Effector memory CD4-positive, alpha-beta T cell (primary cell): ENCODE results near the gene FOXE1.

Experiments
- DNase-seq, 3 donors: peaks; one replicate each; pipeline ENCODE4 v3.0.0-alpha.2; 2020
- H3K27ac ChIP-seq: 2 replicates; pipeline ENCODE4 v1.7.0; 2013; ENCODE audit warnings: mild to moderate bottlenecking, low read length, moderate library complexity; ENCODE audit not compliant: insufficient read depth, poor library complexity, severe bottlenecking
- H3K27me3 ChIP-seq: replicated peaks from 2 replicates; pipeline ENCODE4 v1.7.0; 2013; ENCODE audit warnings: mild to moderate bottlenecking, low read length; ENCODE audit not compliant: insufficient read depth, control insufficient read depth, poor library complexity, severe bottlenecking
- H3K36me3 ChIP-seq: 2 replicates; pipeline ENCODE4 v1.7.0; 2013; ENCODE audit warnings: mild to moderate bottlenecking, low read length, moderate library complexity; ENCODE audit not compliant: control insufficient read depth, insufficient read depth
- H3K4me1 ChIP-seq: 2 replicates; pipeline ENCODE4 v1.7.0; 2013; ENCODE audit warnings: low read length, mild to moderate bottlenecking; ENCODE audit not compliant: control insufficient read depth, insufficient read depth, poor library complexity, severe bottlenecking
- H3K4me3 ChIP-seq: 2 replicates; pipeline ENCODE4 v1.7.0; 2013; ENCODE audit warnings: low read length, low read depth, mild to moderate bottlenecking; ENCODE audit not compliant: insufficient read depth, poor library complexity, severe bottlenecking
- H3K9me3 ChIP-seq: 2 replicates; pipeline ENCODE4 v1.7.0; 2013; ENCODE audit warnings: mild to moderate bottlenecking, low read length, moderate library complexity; ENCODE audit not compliant: control insufficient read depth

Gene FOXE1

DNA sequence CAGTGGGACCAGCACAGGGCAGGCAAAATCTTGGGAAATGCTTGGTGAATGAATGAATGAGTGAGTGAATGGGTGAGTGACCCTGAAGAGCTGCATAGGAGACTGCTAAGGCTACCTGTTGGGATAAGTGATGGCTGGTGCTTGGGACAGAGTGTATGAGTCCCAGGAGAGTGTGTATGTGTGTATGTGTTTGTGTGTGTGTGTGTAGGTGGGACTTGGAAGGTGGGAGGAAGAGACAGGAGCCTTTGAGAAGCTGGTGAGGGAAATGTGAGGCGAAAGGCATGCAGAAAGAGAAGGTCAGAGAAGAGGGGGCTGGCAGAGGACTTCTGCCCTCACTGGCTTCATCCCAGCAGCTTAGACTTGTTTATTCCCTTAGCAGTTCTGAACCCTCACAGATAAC is 33.3 kb upstream of the FOXE1 start:
- Histone ChIP-seq H3K36me3 (no peaks in the 10 kb centered on the region), H3K27me3 (peaks cover 6% of the 10 kb centered on the region), H3K9me3 (no peaks in the 10 kb centered on the region), H3K27ac (no peak overlapping the region), H3K4me3 (no peak overlapping the region), H3K4me1 (no peaks in the 10 kb centered on the region)
- no peak for DNase-seq

DNA sequence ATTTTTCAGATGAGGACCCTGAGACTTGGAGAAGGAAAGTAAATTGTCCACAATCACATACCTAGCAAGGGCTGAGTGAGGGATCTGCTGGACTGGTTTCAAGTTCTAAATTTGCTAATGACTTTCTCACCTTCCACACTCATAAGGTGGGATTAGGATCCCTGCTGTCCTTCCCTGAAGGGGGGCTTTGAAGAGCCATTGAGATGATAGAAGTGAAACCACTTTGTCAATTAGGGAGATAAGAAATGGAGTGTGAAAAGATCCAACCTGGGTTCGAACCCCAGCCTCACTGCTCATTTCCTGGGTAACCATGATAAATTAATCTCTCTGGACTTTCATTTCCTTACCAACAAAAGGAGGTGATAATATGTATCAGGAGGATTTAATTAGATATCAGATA is 32.7 kb upstream of the FOXE1 start:
- Histone ChIP-seq H3K9me3 (no peaks in the 10 kb centered on the region), H3K36me3 (no peaks in the 10 kb centered on the region), H3K4me1 (no peaks in the 10 kb centered on the region), H3K4me3 (no peak overlapping the region), H3K27me3 (peaks cover 6% of the 10 kb centered on the region), H3K27ac (no peak overlapping the region)
- no peak for DNase-seq

DNA sequence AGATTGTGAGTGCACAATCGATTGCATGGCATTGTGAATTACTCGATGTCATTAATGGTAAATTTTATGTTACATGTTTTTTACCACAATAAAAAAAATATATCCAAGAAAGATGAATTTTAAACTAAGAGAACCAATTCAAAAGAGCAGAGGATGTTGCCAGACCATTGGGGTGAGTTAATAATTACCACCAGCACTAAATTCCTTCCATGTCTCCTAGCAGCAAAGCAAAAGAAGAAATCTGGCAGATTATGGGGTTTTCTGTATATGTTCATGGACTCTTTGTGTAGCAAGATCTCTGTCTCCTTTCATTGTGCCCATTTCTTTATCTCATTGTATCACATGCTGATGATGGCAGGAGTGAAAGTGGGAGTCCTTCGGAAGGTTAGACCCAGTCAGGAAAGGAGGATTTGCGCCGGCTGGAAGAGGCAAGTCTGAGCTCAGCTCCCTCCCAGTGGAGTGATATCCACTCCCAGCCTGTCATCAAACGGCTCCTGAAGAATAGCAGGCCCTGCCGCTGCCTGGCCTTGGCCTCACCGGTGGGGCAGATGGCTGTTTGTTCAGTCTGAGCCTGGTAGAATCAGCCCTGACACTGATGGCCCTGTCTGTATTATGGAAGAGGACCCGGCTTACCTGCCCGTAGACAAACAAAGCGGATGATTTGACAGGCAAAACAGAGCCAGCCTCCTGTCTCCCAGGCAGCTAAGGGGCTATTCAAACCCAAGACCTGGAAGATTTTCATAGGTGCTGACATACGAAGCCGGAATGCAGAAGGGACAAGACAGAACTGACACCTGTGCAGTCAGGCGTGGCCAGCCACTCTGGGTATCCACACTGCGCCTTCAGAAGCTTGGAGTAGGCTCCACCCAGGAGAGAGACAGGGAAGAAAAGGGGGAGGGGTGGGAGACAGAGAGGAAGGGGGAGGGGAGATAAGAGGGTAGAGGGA is 21.9 kb upstream of the FOXE1 start:
- Histone ChIP-seq H3K36me3 (no peaks in the 10 kb centered on the region), H3K4me1 (no peaks in the 10 kb centered on the region), H3K4me3 (no peak overlapping the region), H3K27me3 (no peaks in the 10 kb centered on the region), H3K9me3 (no peaks in the 10 kb centered on the region), H3K27ac (no peak overlapping the region)
- no peak for DNase-seq

DNA sequence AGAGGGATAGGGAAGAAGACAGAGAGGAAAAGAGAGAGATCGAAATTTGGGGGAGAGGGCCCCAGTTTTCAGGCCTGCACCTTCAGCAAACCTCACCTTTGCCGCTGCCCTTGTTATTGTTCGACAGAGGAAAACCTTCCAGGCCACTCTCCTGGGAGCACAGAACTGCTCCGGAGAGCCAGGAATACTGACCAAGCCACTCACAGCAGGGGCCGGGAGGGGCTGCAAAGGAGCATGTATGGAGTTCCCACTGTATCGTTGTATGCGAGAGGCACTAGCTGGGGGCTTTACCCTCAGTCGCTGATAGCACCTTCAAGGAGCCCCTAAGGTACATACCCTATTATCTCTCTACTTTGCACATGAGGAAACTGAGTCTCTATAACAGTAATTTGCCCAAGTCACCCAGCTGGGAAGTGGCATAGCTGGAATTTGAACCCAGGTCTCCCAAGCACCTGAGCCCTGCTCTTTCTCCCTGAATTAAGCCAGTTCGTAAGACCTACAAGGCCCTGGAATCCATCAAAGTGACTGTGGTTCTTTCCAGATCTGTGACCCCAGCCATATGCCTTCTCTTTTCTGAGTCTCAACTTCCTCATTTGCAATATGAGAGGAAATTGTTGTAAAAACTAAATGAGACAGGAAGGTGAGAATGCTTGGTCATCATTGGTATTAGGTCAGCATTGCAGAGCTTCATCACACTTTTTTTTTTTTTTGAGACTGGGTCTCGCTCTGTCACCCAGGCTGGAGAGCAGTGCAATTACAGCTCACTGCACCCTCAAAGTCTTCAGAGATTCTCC is 21.0 kb upstream of the FOXE1 start:
- H3K27ac ChIP-seq = no peak overlapping the region
- H3K36me3 ChIP-seq = no peaks in the 10 kb centered on the region
- no peaks in the 10 kb centered on the region for H3K4me1 ChIP-seq
- no peaks in the 10 kb centered on the region for H3K9me3 ChIP-seq
- no peaks in the 10 kb centered on the region for H3K27me3 ChIP-seq
- DNase-seq = no peak
- no peak overlapping the region for H3K4me3 ChIP-seq

DNA sequence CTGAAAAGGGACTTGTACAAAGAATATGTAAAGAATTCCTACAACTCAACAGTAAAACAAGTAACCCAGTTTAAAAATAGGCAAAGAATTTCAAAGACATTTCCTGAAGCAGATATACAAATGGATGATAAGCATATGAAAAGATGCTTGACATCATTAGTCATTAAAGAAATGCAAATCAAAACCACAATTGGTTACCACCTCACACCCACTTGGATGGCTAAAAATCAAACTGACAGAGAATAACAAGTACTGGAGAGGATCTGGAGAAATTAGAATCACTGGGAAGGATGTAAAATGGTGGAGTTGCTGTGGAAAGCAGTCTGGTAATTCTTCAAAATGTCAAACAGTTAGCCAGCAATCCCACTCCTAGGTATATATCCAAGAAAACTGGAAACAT is 12.5 kb upstream of the FOXE1 start:
- Histone ChIP-seq H3K4me3 (no peak overlapping the region), H3K4me1 (no peaks in the 10 kb centered on the region), H3K9me3 (no peaks in the 10 kb centered on the region), H3K27ac (no peak overlapping the region), H3K27me3 (peaks cover 14% of the 10 kb centered on the region), H3K36me3 (no peaks in the 10 kb centered on the region)
- no peak for DNase-seq

DNA sequence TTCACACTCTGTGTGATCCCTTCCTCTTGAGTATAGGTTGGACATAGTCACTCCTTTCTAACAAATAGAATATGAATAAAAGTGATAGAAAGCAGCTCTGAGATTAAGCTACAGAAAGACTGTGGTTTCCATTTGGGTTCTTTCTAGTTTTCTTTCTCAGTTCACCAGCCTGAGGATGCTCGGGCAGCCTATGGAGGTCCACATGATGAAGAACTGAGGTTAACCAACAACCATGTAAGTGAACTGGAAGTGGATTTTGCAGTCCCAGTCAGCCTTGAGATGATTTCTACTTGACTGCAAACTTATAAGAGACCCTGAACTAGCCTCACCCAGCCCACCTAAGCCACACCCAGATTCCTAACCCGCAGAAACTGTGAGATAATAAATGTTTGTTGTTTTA is 10.1 kb upstream of the FOXE1 start:
- H3K27me3 ChIP-seq = peaks cover 29% of the 10 kb centered on the region
- no peaks in the 10 kb centered on the region for H3K36me3 ChIP-seq
- DNase-seq = no peak
- no peak overlapping the region for H3K4me3 ChIP-seq
- no peaks in the 10 kb centered on the region for H3K9me3 ChIP-seq
- peaks cover 1% of the 10 kb centered on the region for H3K4me1 ChIP-seq
- no peak overlapping the region for H3K27ac ChIP-seq

DNA sequence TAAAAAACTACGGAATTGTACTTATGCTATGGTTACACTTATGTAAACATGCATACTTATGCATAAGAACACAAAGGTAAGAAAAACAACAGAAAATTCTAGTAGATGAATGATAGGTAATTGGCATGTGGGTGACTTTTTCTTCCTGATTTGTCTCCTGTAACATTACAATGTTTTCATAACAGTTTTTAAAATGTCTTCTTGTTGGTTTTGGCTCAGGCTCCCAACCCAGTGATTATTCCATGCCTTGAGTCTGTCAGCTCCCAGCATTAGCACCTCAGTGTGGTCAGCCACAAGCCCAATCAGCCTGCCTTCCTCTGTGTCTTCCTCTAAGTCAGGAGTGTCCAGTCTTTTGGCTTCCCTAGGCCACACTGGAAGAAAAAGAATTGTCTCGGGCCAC is 7.9 kb upstream of the FOXE1 start:
- H3K36me3 ChIP-seq = no peaks in the 10 kb centered on the region
- H3K27ac ChIP-seq = no peak overlapping the region
- H3K27me3 ChIP-seq = peaks cover 47% of the 10 kb centered on the region
- peaks cover 17% of the 10 kb centered on the region for H3K4me1 ChIP-seq
- H3K4me3 ChIP-seq = no peak overlapping the region
- no peaks in the 10 kb centered on the region for H3K9me3 ChIP-seq
- no peak for DNase-seq

DNA sequence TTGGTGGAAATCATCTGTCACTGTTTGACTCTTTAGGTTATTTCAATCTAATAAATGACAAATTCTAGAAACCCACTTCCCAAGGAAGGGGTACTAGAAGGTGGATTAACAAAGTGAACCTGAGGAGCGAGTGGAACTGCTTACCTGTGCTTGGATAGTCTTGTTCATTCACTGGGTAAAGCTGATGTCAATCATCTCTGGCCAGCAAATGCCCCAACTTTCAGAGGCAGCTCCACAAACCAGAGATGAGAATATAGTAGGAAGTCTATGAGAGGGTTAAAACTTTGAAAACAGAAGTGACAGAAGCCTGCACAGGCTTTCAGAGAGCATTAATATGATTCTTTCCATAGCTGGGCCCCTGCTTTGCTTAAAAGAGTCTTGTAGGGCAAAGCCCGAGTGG is 7.3 kb upstream of the FOXE1 start:
- no peak for DNase-seq

DNA sequence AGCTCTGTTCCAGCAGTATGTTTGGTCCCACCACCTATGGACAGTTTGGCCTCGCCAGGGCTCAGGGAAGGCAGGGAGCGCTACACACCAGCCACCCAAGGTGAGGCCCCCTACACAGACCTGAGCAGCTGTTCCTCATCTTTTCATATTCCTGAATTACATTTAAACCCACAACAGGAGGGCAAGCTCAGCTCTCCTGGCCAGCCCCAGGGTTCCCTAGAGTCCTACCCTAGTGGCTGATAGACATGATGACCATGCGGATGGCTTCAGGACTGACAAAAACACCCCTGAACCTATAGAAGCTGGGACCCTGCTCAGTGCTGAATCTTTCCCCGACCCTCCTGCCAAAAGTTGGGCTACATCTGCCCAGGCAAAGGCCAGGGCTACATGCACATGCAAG is 6.7 kb upstream of the FOXE1 start:
- Histone ChIP-seq H3K4me3 (no peak overlapping the region), H3K36me3 (no peaks in the 10 kb centered on the region), H3K27ac (no peak overlapping the region), H3K9me3 (no peaks in the 10 kb centered on the region), H3K4me1 (peaks cover 17% of the 10 kb centered on the region), H3K27me3 (peaks cover 47% of the 10 kb centered on the region)
- no peak for DNase-seq

More for the DNA sequence above, 7.3 kb upstream of the FOXE1 start:
- H3K4me1 ChIP-seq = peaks cover 17% of the 10 kb centered on the region
- H3K27me3 ChIP-seq = peaks cover 42% of the 10 kb centered on the region
- no peak overlapping the region for H3K27ac ChIP-seq
- H3K36me3 ChIP-seq = no peaks in the 10 kb centered on the region
- no peak overlapping the region for H3K4me3 ChIP-seq
- H3K9me3 ChIP-seq = no peaks in the 10 kb centered on the region
